ENCODE data around the gene RNF207.

RNF207 gene

DNA sequence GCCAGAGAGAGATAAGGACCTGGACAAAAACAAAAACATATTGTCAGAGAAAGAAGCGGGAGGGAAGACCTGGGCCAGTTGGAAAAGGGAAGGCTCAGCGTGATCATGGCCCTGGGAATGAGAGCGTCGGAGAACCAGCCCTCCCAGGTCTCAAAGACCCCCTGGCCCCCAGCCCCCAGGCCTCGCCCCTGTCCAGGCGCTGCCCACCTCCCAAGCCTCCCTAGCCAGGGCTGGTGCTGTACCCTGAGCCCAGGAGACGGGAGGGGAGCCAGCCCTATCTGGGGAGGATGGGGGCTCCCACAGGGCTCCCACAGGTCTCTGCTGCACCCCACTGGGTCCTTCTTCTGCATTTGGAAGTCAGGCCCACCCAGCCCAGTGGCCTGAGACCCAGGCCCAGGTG lies 40.9 kb upstream of the RNF207 start:
- no peaks in the 10 kb centered on the region for H3K79me2 ChIP-seq (ENCODE audit: low read length)
- H3K4me1 ChIP-seq (ENCODE audit: low read length) = no peaks in the 10 kb centered on the region
- no peak overlapping the region for H2AFZ ChIP-seq (ENCODE audit: low read depth, low read length)
- TF ChIP-seq, protein P1, sequence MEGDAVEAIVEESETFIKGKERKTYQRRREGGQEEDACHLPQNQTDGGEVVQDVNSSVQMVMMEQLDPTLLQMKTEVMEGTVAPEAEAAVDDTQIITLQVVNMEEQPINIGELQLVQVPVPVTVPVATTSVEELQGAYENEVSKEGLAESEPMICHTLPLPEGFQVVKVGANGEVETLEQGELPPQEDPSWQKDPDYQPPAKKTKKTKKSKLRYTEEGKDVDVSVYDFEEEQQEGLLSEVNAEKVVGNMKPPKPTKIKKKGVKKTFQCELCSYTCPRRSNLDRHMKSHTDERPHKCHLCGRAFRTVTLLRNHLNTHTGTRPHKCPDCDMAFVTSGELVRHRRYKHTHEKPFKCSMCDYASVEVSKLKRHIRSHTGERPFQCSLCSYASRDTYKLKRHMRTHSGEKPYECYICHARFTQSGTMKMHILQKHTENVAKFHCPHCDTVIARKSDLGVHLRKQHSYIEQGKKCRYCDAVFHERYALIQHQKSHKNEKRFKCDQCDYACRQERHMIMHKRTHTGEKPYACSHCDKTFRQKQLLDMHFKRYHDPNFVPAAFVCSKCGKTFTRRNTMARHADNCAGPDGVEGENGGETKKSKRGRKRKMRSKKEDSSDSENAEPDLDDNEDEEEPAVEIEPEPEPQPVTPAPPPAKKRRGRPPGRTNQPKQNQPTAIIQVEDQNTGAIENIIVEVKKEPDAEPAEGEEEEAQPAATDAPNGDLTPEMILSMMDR (IDR thresholded peaks at IDR 0.05; ENCODE audit: low read depth, low read length) = no peak
- TF ChIP-seq EZH2phosphoT487 (IDR thresholded peaks at IDR 0.05; ENCODE audit: low read depth) = no peak
- H3K9ac ChIP-seq (ENCODE audit: low read length) = no peak overlapping the region
- H3K27me3 ChIP-seq (ENCODE audit: low read depth, low read length) = no peaks in the 10 kb centered on the region
- H3K4me3 ChIP-seq (ENCODE audit: low read length) = no peak overlapping the region
- H3K4me2 ChIP-seq (ENCODE audit: low read length) = no peak overlapping the region
- no peak overlapping the region for H3K27ac ChIP-seq (ENCODE audit: low read length)
- H3K36me3 ChIP-seq (replicated peaks; ENCODE audit: low read depth, low read length) = no peaks in the 10 kb centered on the region
- H4K20me1 ChIP-seq (ENCODE audit: insufficient read depth, low read length) = no peaks in the 10 kb centered on the region
- H3K9me3 ChIP-seq (ENCODE audit: insufficient read depth, low read length) = no peaks in the 10 kb centered on the region

- Histone ChIP-seq H3K4me2 (ENCODE audit: low read length) (no peak overlapping the region), H3K27me3 (ENCODE audit: low read depth, low read length) (no peaks in the 10 kb centered on the region), H3K79me2 (ENCODE audit: low read length) (no peaks in the 10 kb centered on the region), H4K20me1 (ENCODE audit: insufficient read depth, low read length) (no peaks in the 10 kb centered on the region), H3K9ac (ENCODE audit: low read length) (no peak overlapping the region), H3K9me3 (ENCODE audit: insufficient read depth, low read length) (no peaks in the 10 kb centered on the region), H2AFZ (ENCODE audit: low read depth, low read length) (no peak overlapping the region), H3K4me3 (ENCODE audit: low read length) (no peak overlapping the region), H3K27ac (ENCODE audit: low read length) (no peak overlapping the region), H3K36me3 (replicated peaks; ENCODE audit: low read depth, low read length) (no peaks in the 10 kb centered on the region), H3K4me1 (ENCODE audit: low read length) (peaks cover 3% of the 10 kb centered on the region)
- no peak for TF ChIP-seq EZH2phosphoT487 (IDR thresholded peaks at IDR 0.05; ENCODE audit: low read depth)
- TF ChIP-seq, protein P1 (IDR thresholded peaks at IDR 0.05; ENCODE audit: low read depth, low read length) = no peak
Measured at GRCh38 chr1:6165441-6165985, 40.4 kb upstream of the RNF207 start.

- Histone ChIP-seq H3K4me3 (ENCODE audit: low read length) (no peak overlapping the region), H3K79me2 (ENCODE audit: low read length) (no peaks in the 10 kb centered on the region), H3K4me1 (ENCODE audit: low read length) (peaks cover 10% of the 10 kb centered on the region), H3K4me2 (ENCODE audit: low read length) (no peak overlapping the region), H4K20me1 (ENCODE audit: insufficient read depth, low read length) (no peaks in the 10 kb centered on the region), H2AFZ (ENCODE audit: low read depth, low read length) (no peak overlapping the region), H3K9me3 (ENCODE audit: insufficient read depth, low read length) (no peaks in the 10 kb centered on the region), H3K9ac (ENCODE audit: low read length) (no peak overlapping the region), H3K27me3 (ENCODE audit: low read depth, low read length) (no peaks in the 10 kb centered on the region), H3K27ac (ENCODE audit: low read length) (no peak overlapping the region), H3K36me3 (replicated peaks; ENCODE audit: low read depth, low read length) (no peaks in the 10 kb centered on the region)
- TF ChIP-seq, protein P1 (IDR thresholded peaks at IDR 0.05; ENCODE audit: low read depth, low read length) = no peak
- TF ChIP-seq EZH2phosphoT487 (IDR thresholded peaks at IDR 0.05; ENCODE audit: low read depth) = no peak
Measured at GRCh38 chr1:6166221-6166620, 39.7 kb upstream of the RNF207 start.

GRCh38 chr1:6166655-6167390 lies 39.1 kb upstream of the RNF207 start:
- Histone ChIP-seq H3K9me3 (ENCODE audit: insufficient read depth, low read length) (no peaks in the 10 kb centered on the region), H3K4me1 (ENCODE audit: low read length) (peaks cover 13% of the 10 kb centered on the region)

More at GRCh38 chr1:6166655-6167390, 39.1 kb upstream of the RNF207 start:
- TF ChIP-seq, protein P1 (IDR thresholded peaks at IDR 0.05; ENCODE audit: low read depth, low read length) = no peak
- TF ChIP-seq EZH2phosphoT487 (IDR thresholded peaks at IDR 0.05; ENCODE audit: low read depth) = no peak
- no peak overlapping the region for H3K4me3 ChIP-seq (ENCODE audit: low read length)
- H3K36me3 ChIP-seq (replicated peaks; ENCODE audit: low read depth, low read length) = no peaks in the 10 kb centered on the region
- no peaks in the 10 kb centered on the region for H3K79me2 ChIP-seq (ENCODE audit: low read length)
- no peak overlapping the region for H3K27ac ChIP-seq (ENCODE audit: low read length)
- no peak overlapping the region for H3K4me2 ChIP-seq (ENCODE audit: low read length)
- no peaks in the 10 kb centered on the region for H4K20me1 ChIP-seq (ENCODE audit: insufficient read depth, low read length)
- H3K9ac ChIP-seq (ENCODE audit: low read length) = no peak overlapping the region
- H2AFZ ChIP-seq (ENCODE audit: low read depth, low read length) = no peak overlapping the region
- H3K27me3 ChIP-seq (ENCODE audit: low read depth, low read length) = no peaks in the 10 kb centered on the region

Measured in OCI-LY3 (cell line).